ENCODE data around the gene OR2AJ1.

The OR2AJ1 gene

DNA sequence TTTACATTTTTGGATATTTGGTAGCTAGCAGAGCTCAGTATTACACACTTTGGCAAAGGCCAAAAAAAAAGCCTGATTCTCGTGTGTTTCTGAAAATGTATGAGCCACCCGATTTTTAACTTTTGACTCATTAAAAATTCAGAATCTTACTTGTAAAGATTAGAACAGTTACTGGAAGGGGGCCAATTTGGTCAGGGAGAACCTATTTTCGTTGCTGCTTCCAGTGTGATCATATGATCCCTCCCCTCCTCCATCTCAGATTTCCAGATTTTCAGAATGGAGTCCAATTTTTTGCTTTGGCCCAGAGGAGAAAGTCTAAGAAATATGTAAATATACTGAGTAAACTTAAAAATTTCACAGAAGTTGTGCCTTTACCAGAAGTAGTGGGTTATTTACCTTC, 37.1 kb downstream of the OR2AJ1 start:
- no peak for DNase-seq (ENCODE audit: low spot score)

DNA sequence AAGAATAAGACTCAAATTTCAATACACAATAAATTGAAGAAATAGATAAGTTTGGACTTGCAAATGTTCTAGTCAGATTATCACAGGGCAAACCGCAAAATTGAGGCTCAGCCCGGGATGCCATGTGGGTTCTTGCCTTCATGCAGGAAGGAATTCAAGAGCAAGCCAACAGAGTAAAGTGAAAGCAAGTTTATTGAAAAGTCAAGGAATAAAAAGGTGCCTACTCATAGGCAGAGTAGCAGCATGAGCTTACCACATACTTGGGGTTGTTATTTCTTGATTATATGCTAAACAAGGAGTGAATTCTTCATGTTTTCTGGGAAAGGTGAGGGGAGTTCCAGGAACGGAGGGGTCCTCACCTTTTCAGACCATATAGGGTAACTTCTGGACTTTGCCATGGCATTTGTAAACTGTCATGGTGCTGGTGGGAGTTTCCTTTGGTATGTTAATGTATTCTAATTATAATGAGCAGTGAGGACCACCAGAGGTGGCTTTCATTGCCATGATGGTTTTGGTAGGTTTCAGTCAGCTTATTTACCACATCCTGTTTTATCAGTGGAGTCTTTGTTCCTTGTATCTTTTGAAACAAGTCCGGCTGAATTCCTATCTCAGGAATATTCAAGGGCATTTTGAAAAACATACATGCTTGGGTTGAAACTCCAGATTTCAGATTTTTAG, 38.4 kb downstream of the OR2AJ1 start:
- no peak for DNase-seq (ENCODE audit: low spot score)

DNA sequence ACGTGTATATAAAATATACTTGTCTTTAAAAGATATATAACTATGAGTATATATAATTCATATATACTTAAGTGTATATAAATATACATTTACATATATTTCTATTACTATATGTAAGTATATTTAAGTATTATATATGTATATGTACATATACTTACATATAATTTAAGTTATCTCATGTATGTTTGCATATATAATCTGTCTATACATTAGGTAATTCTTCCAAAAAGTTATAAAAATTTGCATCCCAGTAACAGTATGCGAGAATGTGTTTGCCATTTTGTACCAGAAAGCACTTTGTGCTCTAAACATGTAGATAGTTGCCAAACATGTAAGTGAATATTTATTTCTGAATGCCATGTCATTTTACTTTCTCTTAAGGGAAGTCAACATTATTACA, 40.2 kb downstream of the OR2AJ1 start, which contains the start of gene OR2AK2:
TSS of gene OR2AK2 (plus strand) at position 301 of the 400 bp plus-strand sequence. CDS start 144 bp downstream, outside the sequence.
- no peak for DNase-seq (ENCODE audit: low spot score)

DNA sequence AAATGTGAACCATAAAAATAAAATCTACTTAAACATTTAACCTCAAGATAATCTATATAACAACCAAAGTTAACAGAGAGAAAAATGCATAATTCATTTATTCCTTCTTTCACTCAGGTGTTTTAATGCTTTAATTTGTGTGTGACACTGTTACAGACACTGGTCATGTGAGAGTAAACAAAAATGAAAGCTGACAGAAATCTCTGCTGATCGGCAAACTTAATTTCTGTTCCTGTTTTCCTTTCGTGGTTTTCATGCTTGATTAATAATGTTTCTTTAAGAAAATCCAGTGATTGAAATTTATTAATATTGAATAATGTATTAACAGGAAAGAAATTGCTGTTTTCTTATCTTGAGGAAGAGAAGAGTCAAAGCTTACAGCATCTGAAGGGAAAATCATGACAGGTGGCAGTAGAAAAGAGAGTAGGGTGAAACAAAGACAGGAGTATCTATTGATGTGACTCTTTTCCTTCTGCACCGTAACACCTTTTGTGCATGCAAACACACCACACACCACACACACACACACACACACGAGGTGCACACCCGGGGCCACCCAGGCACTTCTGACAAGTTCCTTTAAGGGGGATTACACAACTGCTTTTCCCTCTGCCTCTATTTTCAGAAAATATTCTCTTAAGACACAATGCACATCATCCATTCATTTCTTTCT, 42.0 kb downstream of the OR2AJ1 start:
- DNase-seq (ENCODE audit: low spot score): no peak

Data from hematopoietic multipotent progenitor cell treated with erythropoietin and hydrocortisone succinate and interleukin-3 and kit ligand, for 15 days (in vitro differentiated cells).